HepG2 (cell line): ENCODE measurements around the gene ZNF181. TPM values are rescaled to one million over a fixed set of nuclear protein-coding genes. Genes with fewer than 3 reads are reported as not detected.
A peak's percentile ranks its signal among the peaks of the same experiment; 100 is the strongest.

Source experiments
- CBX5 ChIP-seq: sonication (generic); formaldehyde crosslinking; IDR thresholded peaks from 2 replicates; pipeline ENCODE4 v1.4.0; 2020; ENCODE audit warnings: missing genetic modification reagents, borderline replicate concordance
- ERF ChIP-seq: IDR thresholded peaks from 2 replicates; pipeline ENCODE4 v1.6.1; 2018; ENCODE audit warnings: missing biosample characterization, missing genetic modification reagents
- EZH2 ChIP-seq: conservative IDR thresholded peaks from 2 replicates; pipeline ENCODE4 v1.6.1; 2012; ENCODE audit warnings: mild to moderate bottlenecking, low read depth, low read length, moderate library complexity
- HOXA3 ChIP-seq: sonication (generic); formaldehyde crosslinking; IDR thresholded peaks from 2 replicates; pipeline ENCODE4 v1.5.0; 2020; ENCODE audit warnings: missing genetic modification reagents
- HOXA7 ChIP-seq: sonication (generic); formaldehyde crosslinking; IDR thresholded peaks from 2 replicates; pipeline ENCODE4 v1.8.1; 2022; ENCODE audit warnings: mild to moderate bottlenecking, missing genetic modification reagents, moderate library complexity
- HOXA9 ChIP-seq: sonication (generic); formaldehyde crosslinking; IDR thresholded peaks from 2 replicates; pipeline ENCODE4 v1.8.1; 2022; ENCODE audit warnings: missing genetic modification reagents, mild to moderate bottlenecking, moderate library complexity, borderline replicate concordance
- IKZF4 ChIP-seq: sonication (generic); formaldehyde crosslinking; IDR thresholded peaks from 2 replicates; pipeline ENCODE4 v1.5.1; 2020; ENCODE audit warnings: borderline replicate concordance, mild to moderate bottlenecking, low read depth, missing genetic modification reagents; ENCODE audit errors: not compliant biosample characterization
- KDM2A ChIP-seq: sonication (generic); formaldehyde crosslinking; IDR thresholded peaks from 2 replicates; pipeline ENCODE4 v1.4.0; 2020; ENCODE audit warnings: low read depth, missing genetic modification reagents, borderline replicate concordance
- MAFG ChIP-seq: sonication (generic); formaldehyde crosslinking; IDR thresholded peaks from 2 replicates; pipeline ENCODE4 v1.5.1; 2020; ENCODE audit warnings: mild to moderate bottlenecking, missing genetic modification reagents
- MAZ ChIP-seq, 2 experiments: sonication (generic) in 1 of 2; formaldehyde crosslinking in 1 of 2; IDR thresholded peaks; 2 replicates each; pipeline versions ENCODE4 v1.5.0 to v1.6.1; 2012 to 2020; ENCODE audit warnings: low read depth in 2 of 2, mild to moderate bottlenecking in 2 of 2, borderline replicate concordance in 1 of 2, improper control_type of control experiment in 1 of 2, low read length in 1 of 2, missing genetic modification reagents in 1 of 2, moderate library complexity in 1 of 2
- NONO ChIP-seq, 2 experiments: fragments of 450-650 bp in 1 of 2; sonication (generic) in 1 of 2; formaldehyde crosslinking in 1 of 2; IDR thresholded peaks in 1 of 2; conservative IDR thresholded peaks in 1 of 2; 2 replicates each; pipeline versions ENCODE4 v1.6.1 to v1.8.0; 2017 to 2022; ENCODE audit warnings: mild to moderate bottlenecking in 1 of 2, missing genetic modification reagents in 1 of 2, moderate library complexity in 1 of 2
- PATZ1 ChIP-seq: sonication (generic); formaldehyde crosslinking; IDR thresholded peaks from 2 replicates; pipeline ENCODE4 v1.4.0; 2020; ENCODE audit warnings: missing genetic modification reagents
- PLRG1 ChIP-seq: fragments of 450-650 bp; conservative IDR thresholded peaks from 2 replicates; pipeline ENCODE4 v1.6.1; 2016
- TSC22D2 ChIP-seq: sonication (generic); formaldehyde crosslinking; IDR thresholded peaks from 2 replicates; pipeline ENCODE4 v1.5.1; 2020; ENCODE audit warnings: missing genetic modification reagents, mild to moderate bottlenecking, borderline replicate concordance
- ZNF235 ChIP-seq: sonication (generic); formaldehyde crosslinking; IDR thresholded peaks from 2 replicates; pipeline ENCODE4 v1.8.1; 2023; ENCODE audit warnings: mild to moderate bottlenecking, missing genetic modification reagents, borderline replicate concordance
- ZNF30 ChIP-seq: sonication (generic); formaldehyde crosslinking; IDR thresholded peaks from 2 replicates; pipeline ENCODE4 v1.5.0; 2020; ENCODE audit warnings: mild to moderate bottlenecking, missing genetic modification reagents
- ZNF34 ChIP-seq: sonication (generic); formaldehyde crosslinking; IDR thresholded peaks from 2 replicates; pipeline ENCODE4 v1.4.0; 2020; ENCODE audit warnings: mild to moderate bottlenecking, missing genetic modification reagents, borderline replicate concordance
- ZNF629 ChIP-seq: sonication (generic); formaldehyde crosslinking; conservative IDR thresholded peaks from 2 replicates; pipeline ENCODE4 v1.5.0; 2020; ENCODE audit warnings: missing genetic modification reagents
- ZNF737 ChIP-seq: sonication (generic); formaldehyde crosslinking; IDR thresholded peaks from 2 replicates; pipeline ENCODE4 v1.5.0; 2020; ENCODE audit warnings: missing genetic modification reagents, mild to moderate bottlenecking, borderline replicate concordance
- ZSCAN29 ChIP-seq: sonication (generic); formaldehyde crosslinking; conservative IDR thresholded peaks from 2 replicates; pipeline ENCODE4 v1.4.0; 2020; ENCODE audit warnings: mild to moderate bottlenecking, missing genetic modification reagents
- ZSCAN9 ChIP-seq: IDR thresholded peaks from 2 replicates; pipeline ENCODE4 v1.6.1; 2016; ENCODE audit warnings: borderline replicate concordance
- polyA plus RNA-seq, 8 experiments: library from polyadenylated mRNA; depleted of rRNA in 3 of 8; stranded (reverse) in 7 of 8; unstranded in 1 of 8; fragments of >200 nt; fragmentation: Illumina TruSeq in 4 of 8; extraction: Trizol in 4 of 8; gene quantifications; 2 replicates each; pipeline versions ENCODE4 v1.2.1 to v1.2.3, GENCODE V29; 2011 to 2016; ENCODE audit warnings: low read depth in 4 of 8, missing spikeins in 1 of 8, mixed read lengths in 1 of 8; ENCODE audit not compliant: insufficient read depth in 1 of 8
- total RNA-seq, 5 experiments: library from RNA; depleted of rRNA; stranded (reverse); fragments of >200 nt; fragmentation: Illumina TruSeq; extraction: Trizol; gene quantifications; 2 replicates each; pipeline ENCODE4 v1.2.3, GENCODE V29; 2016; ENCODE audit warnings: low read depth in 1 of 5
- TF ChIP-seq, protein P1 (sequence below): sonication (generic); formaldehyde crosslinking; IDR thresholded peaks from 2 replicates; pipeline ENCODE4 v1.8.0; 2022; ENCODE audit warnings: mild to moderate bottlenecking, missing genetic modification reagents, borderline replicate concordance
- TF ChIP-seq, protein P2 (sequence below): sonication (generic); formaldehyde crosslinking; IDR thresholded peaks from 2 replicates; pipeline ENCODE4 v1.9.0; 2022; ENCODE audit warnings: missing genetic modification reagents, mild to moderate bottlenecking, borderline replicate concordance

Gene ZNF181
- total and polyA plus RNA-seq, 2 of the 13 experiments (the other 11 are each of a cell fraction or from before 2014, with no cell fraction given) = 10.6 to 15.5 TPM

DNA sequence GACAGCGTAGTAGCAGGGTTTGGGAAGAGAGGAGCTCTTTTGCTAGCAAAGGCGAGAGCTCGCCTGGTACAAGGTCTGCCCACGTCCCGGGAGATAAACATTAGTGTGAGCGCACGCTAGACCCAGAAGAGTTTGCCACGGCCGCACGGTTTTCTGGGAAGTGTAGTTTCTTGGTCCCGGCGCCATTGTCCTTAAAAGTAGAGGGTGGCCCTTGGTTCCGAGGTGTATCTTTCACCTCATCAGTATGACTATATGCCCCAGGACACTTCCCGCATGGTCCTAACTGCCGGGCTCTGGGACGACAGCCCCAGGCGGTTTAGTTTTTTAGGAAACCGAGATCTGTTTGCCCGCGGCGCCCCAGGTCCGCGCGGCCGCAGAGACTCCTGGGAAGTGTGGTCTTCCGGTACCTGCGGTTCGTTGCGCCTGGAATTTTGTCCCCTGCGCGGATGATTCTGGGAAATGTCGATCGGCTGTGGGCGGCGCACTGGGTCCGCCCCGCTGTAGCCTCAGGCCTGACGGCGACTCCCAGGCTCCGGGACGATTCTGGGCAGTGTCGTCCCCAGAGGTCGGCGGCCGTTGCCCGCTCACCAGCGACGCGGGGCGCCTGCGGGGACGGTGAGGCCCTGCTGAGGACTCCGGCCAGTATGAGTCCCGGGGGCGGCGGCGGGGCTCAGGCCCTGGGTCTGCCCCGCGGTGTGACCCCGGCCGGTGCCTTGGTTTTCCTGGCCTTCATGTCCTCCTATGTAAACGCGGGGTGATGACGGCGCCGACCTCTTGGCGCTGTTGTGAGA, at the start of gene ZNF181 (continued):
- peak; percentile 49 for TF ChIP-seq PATZ1
- no peak for TF ChIP-seq HOXA7 (CRISPR knock-in tag)
- no peak for TF ChIP-seq EZH2
- no peak for TF ChIP-seq MAFG (CRISPR knock-in tag)
- peak; percentile 74; the same call in 1 of the 2 replicates for TF ChIP-seq ZSCAN29 (CRISPR knock-in tag)
- TF ChIP-seq TSC22D2 (CRISPR knock-in tag) = 0 out of 2 replicates have a peak, but pooled peaks have one; percentile 82
- peak; percentile 96 for TF ChIP-seq HOXA3 (CRISPR knock-in tag)
- TF ChIP-seq ZSCAN9 (CRISPR knock-in tag) = 0 out of 2 replicates have a peak, but pooled peaks have one; percentile 5
- 0 out of 2 replicates have a peak, but pooled peaks have one; percentile 34 for TF ChIP-seq ZNF629
- no peak for TF ChIP-seq HOXA9 (CRISPR knock-in tag)
- TF ChIP-seq MAZ (IDR thresholded peaks at IDR 0.05; ENCODE audit: borderline replicate concordance, low read depth, low read length) = no peak
- 0 out of 2 replicates have a peak, but pooled peaks have one; percentile 59 for TF ChIP-seq MAZ (CRISPR knock-in tag; IDR thresholded peaks at IDR 0.05; ENCODE audit: low read depth)
- TF ChIP-seq NONO (IDR thresholded peaks at IDR 0.05) = no peak
- peak; percentile 82; the same call in 1 of the 2 replicates for TF ChIP-seq NONO (CRISPR knock-in tag; conservative IDR thresholded peaks at IDR 0.05)
- no peak for TF ChIP-seq CBX5 (CRISPR knock-in tag)
- TF ChIP-seq ZNF34 (CRISPR knock-in tag) = peak; percentile 90; the same call in 1 of the 2 replicates
- peak; percentile 37; the same call in 1 of the 2 replicates for TF ChIP-seq ZNF737
- TF ChIP-seq, protein P1, sequence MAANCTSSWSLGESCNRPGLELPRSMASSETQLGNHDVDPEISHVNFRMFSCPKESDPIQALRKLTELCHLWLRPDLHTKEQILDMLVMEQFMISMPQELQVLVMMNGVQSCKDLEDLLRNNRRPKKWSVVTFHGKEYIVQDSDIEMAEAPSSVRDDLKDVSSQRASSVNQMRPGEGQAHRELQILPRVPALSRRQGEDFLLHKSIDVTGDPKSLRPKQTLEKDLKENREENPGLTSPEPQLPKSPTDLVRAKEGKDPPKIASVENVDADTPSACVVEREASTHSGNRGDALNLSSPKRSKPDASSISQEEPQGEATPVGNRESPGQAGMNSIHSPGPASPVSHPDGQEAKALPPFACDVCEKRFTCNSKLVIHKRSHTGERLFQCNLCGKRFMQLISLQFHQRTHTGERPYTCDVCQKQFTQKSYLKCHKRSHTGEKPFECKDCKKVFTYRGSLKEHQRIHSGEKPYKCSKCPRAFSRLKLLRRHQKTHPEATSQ (CRISPR knock-in tag) = 0 out of 2 replicates have a peak, but pooled peaks have one; percentile 35
- no peak for TF ChIP-seq ZNF30 (CRISPR knock-in tag)
- TF ChIP-seq IKZF4 (CRISPR knock-in tag) = peak; percentile 82
- TF ChIP-seq ZNF235 (CRISPR knock-in tag) = 0 out of 2 replicates have a peak, but pooled peaks have one; percentile 73
- peak; percentile 52; the same call in 1 of the 2 replicates for TF ChIP-seq ERF
- TF ChIP-seq PLRG1 = no peak
- peak; percentile 85 for TF ChIP-seq KDM2A (CRISPR knock-in tag)
- TF ChIP-seq, protein P2, sequence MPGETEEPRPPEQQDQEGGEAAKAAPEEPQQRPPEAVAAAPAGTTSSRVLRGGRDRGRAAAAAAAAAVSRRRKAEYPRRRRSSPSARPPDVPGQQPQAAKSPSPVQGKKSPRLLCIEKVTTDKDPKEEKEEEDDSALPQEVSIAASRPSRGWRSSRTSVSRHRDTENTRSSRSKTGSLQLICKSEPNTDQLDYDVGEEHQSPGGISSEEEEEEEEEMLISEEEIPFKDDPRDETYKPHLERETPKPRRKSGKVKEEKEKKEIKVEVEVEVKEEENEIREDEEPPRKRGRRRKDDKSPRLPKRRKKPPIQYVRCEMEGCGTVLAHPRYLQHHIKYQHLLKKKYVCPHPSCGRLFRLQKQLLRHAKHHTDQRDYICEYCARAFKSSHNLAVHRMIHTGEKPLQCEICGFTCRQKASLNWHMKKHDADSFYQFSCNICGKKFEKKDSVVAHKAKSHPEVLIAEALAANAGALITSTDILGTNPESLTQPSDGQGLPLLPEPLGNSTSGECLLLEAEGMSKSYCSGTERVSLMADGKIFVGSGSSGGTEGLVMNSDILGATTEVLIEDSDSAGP (CRISPR knock-in tag) = peak; percentile 93; the same call in 1 of the 2 replicates
